ENCODE results near the gene ABHD14A.

- TF ChIP-seq CTCF (IDR thresholded peaks at IDR 0.05) = no peak
- no peak for TF ChIP-seq POLR2A (IDR thresholded peaks at IDR 0.05)
Measured at GRCh38 chr3:52023860-52024764, 49.2 kb downstream of the ABHD14A start.

Measured in lower leg skin (tissue), 3 donors.